T47D (cell line): ENCODE measurements around the gene MAN2A1.
"Not testable (repeated sequence)": the region's sequence is repeated elsewhere in the genome, so short reads cannot be mapped to it uniquely, and the experiment has no call there.

Experiments used
- DNase-seq, 2 experiments: peaks; one replicate each; pipeline versions ENCODE4 v3.0.0 to v3.0.0-alpha.2; 2011 to 2012; ENCODE audit warnings: low read depth in 1 of 2, low spot score in 1 of 2
- JUND ChIP-seq: IDR thresholded peaks from 2 replicates; pipeline ENCODE4 v1.6.1; 2012; ENCODE audit warnings: low read depth
- in situ Hi-C: cut with HindIII; loops from 2 replicates; pipeline ENCODE4 v1.10.0; 2016; ENCODE audit warnings: low sequenced_read_pairs, low pct_unique_long_range_greater_than_20kb

The MAN2A1 gene

GRCh38 chr5:109754319-109754718 is 64.6 kb downstream of the MAN2A1 start:
- TF ChIP-seq JUND, result no peak
- in situ Hi-C loops, result no loop called here
- DNase-seq, result no peak

- no peak for TF ChIP-seq JUND
- in situ Hi-C loops, result no loop called here
These were observed 66.0 kb downstream of the MAN2A1 start for GRCh38 chr5:109755761-109756160.

GRCh38 chr5:109756543-109757185 is 66.9 kb downstream of the MAN2A1 start:
- in situ Hi-C loops, result no loop called here
- no peak for TF ChIP-seq JUND
- no peak for DNase-seq

More at GRCh38 chr5:109755761-109756160, 66.0 kb downstream of the MAN2A1 start:
- DNase-seq, result no peak

GRCh38 chr5:109757490-109757889 is 67.8 kb downstream of the MAN2A1 start:
- TF ChIP-seq JUND, result no peak
- no peak for DNase-seq
- in situ Hi-C loops, result no loop called here

- in situ Hi-C loops, result no loop called here
- no peak for DNase-seq
- TF ChIP-seq JUND, result no peak
These were observed 69.6 kb downstream of the MAN2A1 start for GRCh38 chr5:109759306-109759705.

GRCh38 chr5:109760130-109760529 is 70.4 kb downstream of the MAN2A1 start:
- DNase-seq, in situ Hi-C loops: not testable (repeated sequence)

GRCh38 chr5:109762821-109763220 is 73.1 kb downstream of the MAN2A1 start:
- no peak for DNase-seq
- TF ChIP-seq JUND, result no peak
- in situ Hi-C loops, result no loop called here

GRCh38 chr5:109767184-109767995 is 77.7 kb downstream of the MAN2A1 start:
- TF ChIP-seq JUND, result no peak
- no peak for DNase-seq
- in situ Hi-C loops, result no loop called here

GRCh38 chr5:109767997-109768396 is 78.3 kb downstream of the MAN2A1 start:
- DNase-seq, result no peak
- in situ Hi-C loops, result no loop called here
- no peak for TF ChIP-seq JUND

- in situ Hi-C loops, result no loop called here
- TF ChIP-seq JUND, result no peak
- DNase-seq, result no peak
These were observed 80.0 kb downstream of the MAN2A1 start for GRCh38 chr5:109769597-109770291.

- no peak for TF ChIP-seq JUND
- in situ Hi-C loops, result no loop called here
These were observed 85.4 kb downstream of the MAN2A1 start for GRCh38 chr5:109775130-109775529.

GRCh38 chr5:109779036-109779735 is 89.5 kb downstream of the MAN2A1 start:
- TF ChIP-seq JUND, result no peak
- no peak for DNase-seq
- in situ Hi-C loops, result no loop called here

More at GRCh38 chr5:109775130-109775529, 85.4 kb downstream of the MAN2A1 start:
- no peak for DNase-seq
